Measurements from ENCODE around the gene PLEKHA7.

GRCh38 chr11:16790486-16791190, 223.6 kb downstream of the PLEKHA7 start:
- TF ChIP-seq TAF1 (IDR thresholded peaks at IDR 0.05; ENCODE audit: borderline replicate concordance, insufficient read depth, low read length), result no peak
- TF ChIP-seq, protein P1, sequence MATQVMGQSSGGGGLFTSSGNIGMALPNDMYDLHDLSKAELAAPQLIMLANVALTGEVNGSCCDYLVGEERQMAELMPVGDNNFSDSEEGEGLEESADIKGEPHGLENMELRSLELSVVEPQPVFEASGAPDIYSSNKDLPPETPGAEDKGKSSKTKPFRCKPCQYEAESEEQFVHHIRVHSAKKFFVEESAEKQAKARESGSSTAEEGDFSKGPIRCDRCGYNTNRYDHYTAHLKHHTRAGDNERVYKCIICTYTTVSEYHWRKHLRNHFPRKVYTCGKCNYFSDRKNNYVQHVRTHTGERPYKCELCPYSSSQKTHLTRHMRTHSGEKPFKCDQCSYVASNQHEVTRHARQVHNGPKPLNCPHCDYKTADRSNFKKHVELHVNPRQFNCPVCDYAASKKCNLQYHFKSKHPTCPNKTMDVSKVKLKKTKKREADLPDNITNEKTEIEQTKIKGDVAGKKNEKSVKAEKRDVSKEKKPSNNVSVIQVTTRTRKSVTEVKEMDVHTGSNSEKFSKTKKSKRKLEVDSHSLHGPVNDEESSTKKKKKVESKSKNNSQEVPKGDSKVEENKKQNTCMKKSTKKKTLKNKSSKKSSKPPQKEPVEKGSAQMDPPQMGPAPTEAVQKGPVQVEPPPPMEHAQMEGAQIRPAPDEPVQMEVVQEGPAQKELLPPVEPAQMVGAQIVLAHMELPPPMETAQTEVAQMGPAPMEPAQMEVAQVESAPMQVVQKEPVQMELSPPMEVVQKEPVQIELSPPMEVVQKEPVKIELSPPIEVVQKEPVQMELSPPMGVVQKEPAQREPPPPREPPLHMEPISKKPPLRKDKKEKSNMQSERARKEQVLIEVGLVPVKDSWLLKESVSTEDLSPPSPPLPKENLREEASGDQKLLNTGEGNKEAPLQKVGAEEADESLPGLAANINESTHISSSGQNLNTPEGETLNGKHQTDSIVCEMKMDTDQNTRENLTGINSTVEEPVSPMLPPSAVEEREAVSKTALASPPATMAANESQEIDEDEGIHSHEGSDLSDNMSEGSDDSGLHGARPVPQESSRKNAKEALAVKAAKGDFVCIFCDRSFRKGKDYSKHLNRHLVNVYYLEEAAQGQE (IDR thresholded peaks at IDR 0.05; ENCODE audit: insufficient read depth in 1 of 2, low read depth in 2 of 2, low read length in 2 of 2), result no peak
- TF ChIP-seq POLR2AphosphoS5 (IDR thresholded peaks at IDR 0.05; ENCODE audit: low read depth, low read length), result no peak
- no peak for TF ChIP-seq SIN3A (IDR thresholded peaks at IDR 0.05; ENCODE audit: borderline replicate concordance, insufficient read depth, low read length)
- no peak for TF ChIP-seq FOXP2 (optimal IDR thresholded peaks at IDR 0.05; ENCODE audit: borderline replicate concordance, extremely low read depth, extremely low read length, insufficient read depth)

Data from PFSK-1 (cell line).